ENCODE results near the gene STAP2.
"Not testable (repeated sequence)": the region's sequence is repeated elsewhere in the genome, so short reads cannot be mapped to it uniquely, and the experiment has no call there.

STAP2 gene

GRCh38 chr19:4297901-4298809 is 40.5 kb downstream of the STAP2 start:
- DNase-seq (ENCODE audit: low read depth): no peak

- DNase-seq (ENCODE audit: low read depth): no peak
These were observed 42.5 kb downstream of the STAP2 start for GRCh38 chr19:4295972-4296771.

GRCh38 chr19:4294389-4294788 is 44.2 kb downstream of the STAP2 start:
- no peak for DNase-seq (ENCODE audit: low read depth)

GRCh38 chr19:4292515-4292914 is 46.1 kb downstream of the STAP2 start:
- no peak for DNase-seq (ENCODE audit: low read depth)

GRCh38 chr19:4291184-4291732 is 47.4 kb downstream of the STAP2 start:
- DNase-seq (ENCODE audit: low read depth): no peak

GRCh38 chr19:4288091-4288777 is 50.4 kb downstream of the STAP2 start:
- DNase-seq (ENCODE audit: low read depth): no peak

- DNase-seq (ENCODE audit: low read depth): not testable (repeated sequence)
These were observed 52.5 kb downstream of the STAP2 start for GRCh38 chr19:4286141-4286540.

GRCh38 chr19:4284974-4285373 is 53.7 kb downstream of the STAP2 start:
- DNase-seq (ENCODE audit: low read depth): no peak

GRCh38 chr19:4284176-4284958 is 54.3 kb downstream of the STAP2 start:
- no peak for DNase-seq (ENCODE audit: low read depth)

- DNase-seq (ENCODE audit: low read depth): no peak
These were observed 58.9 kb downstream of the STAP2 start for GRCh38 chr19:4279530-4280422.

GRCh38 chr19:4279267-4279529 is 59.4 kb downstream of the STAP2 start:
- no peak for DNase-seq (ENCODE audit: low read depth)

- no peak for DNase-seq (ENCODE audit: low read depth)
These were observed 60.0 kb downstream of the STAP2 start, which contains the start of gene SHD for GRCh38 chr19:4278419-4279266. SHD (plus strand) TSS chr19:4279266; CDS start chr19:4280064, 798 bp downstream.

GRCh38 chr19:4278010-4278409 is 60.6 kb downstream of the STAP2 start:
- DNase-seq (ENCODE audit: low read depth): no peak

GRCh38 chr19:4277191-4277696 is 61.4 kb downstream of the STAP2 start:
- DNase-seq (ENCODE audit: low read depth): no peak

GRCh38 chr19:4274321-4274686 is 64.3 kb downstream of the STAP2 start:
- DNase-seq (ENCODE audit: low read depth): not testable (repeated sequence)
